HUES64 (cell line): ENCODE measurements around the gene RAMACL.

Experiments used
- H3K27ac ChIP-seq: 2 replicates; pipeline ENCODE4 v1.7.0; 2013; ENCODE audit warnings: low read depth, low read length, inconsistent platforms
- H3K27me3 ChIP-seq: 2 replicates; pipeline ENCODE4 v1.6.1; 2013; ENCODE audit warnings: mild to moderate bottlenecking, low read length; ENCODE audit not compliant: insufficient read depth
- H3K36me3 ChIP-seq: 2 replicates; pipeline ENCODE4 v1.6.1; 2013; ENCODE audit warnings: mild to moderate bottlenecking, low read length; ENCODE audit not compliant: insufficient read depth
- H3K4me1 ChIP-seq: 2 replicates; pipeline ENCODE4 v1.6.1; 2013; ENCODE audit warnings: mild to moderate bottlenecking, low read length, moderate library complexity; ENCODE audit not compliant: insufficient read depth
- H3K4me3 ChIP-seq: 2 replicates; pipeline ENCODE4 v1.5.1; 2013; ENCODE audit warnings: mild to moderate bottlenecking, low read length, moderate library complexity
- H3K9ac ChIP-seq: 2 replicates; pipeline ENCODE4 v1.6.1; 2013; ENCODE audit warnings: mild to moderate bottlenecking, low read depth, low read length
- H3K9me3 ChIP-seq: 2 replicates; pipeline ENCODE4 v1.6.1; 2013; ENCODE audit warnings: low read depth, low read length; ENCODE audit not compliant: insufficient read depth
- WGBS: fragments of 150-250, 120-280 bp; methylation state at CpG from one replicate; pipeline ENCODE4 v1.1.7; 2013; ENCODE audit warnings: missing lambda C conversion rate; 5-methylcytosine and 5-hydroxymethylcytosine counted together

Gene RAMACL

DNA sequence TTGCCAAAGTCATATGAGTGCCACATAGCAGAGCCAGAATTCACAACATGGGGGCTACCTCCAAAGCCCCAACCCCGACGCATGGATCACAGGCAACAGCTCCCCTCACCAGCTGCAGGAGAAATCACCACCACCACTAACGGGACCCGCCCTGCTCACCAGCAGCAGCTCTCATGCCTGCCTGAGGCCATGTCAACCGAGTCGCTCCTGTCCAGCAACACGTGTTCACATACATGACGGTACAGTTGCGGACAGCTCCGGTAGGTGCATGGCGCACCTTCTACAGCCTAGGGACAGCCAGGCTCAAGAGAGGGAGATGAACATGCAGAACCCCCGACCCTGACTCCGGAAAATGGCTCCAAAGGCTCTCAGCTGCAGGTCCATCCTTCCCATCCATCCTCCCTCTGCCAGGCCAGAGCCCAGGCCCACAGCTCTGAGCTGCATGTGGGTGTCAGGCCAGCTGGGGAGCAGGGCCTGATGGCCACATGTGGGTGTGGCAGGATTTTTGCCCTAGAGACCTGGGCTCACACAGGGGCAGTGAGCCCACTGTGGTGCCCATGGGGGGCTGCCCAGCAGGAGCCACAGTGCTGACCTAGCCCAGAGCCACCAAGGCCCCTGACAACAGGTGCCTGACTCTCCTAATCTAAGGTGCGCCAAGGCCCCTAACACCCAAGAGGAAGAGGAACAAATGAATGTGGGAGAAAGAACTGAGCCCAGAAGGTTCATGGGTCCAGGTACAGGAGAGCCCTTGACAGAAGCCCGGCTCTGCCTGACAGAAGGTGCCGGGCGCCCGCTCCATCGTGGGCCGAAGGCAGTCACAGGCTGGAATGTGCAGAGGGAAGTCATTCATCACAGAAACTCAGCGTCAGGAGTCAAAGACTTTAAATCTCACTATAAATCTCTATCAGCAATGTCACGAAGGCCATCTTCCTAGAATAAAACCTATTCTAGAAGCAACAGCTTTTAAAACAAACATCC lies 30.1 kb upstream of the RAMACL start:
- Histone ChIP-seq H3K36me3 (peaks cover 4% of the 10 kb centered on the region; the same call in 1 of the 2 replicates), H3K4me3 (no peak overlapping the region), H3K9me3 (no peaks in the 10 kb centered on the region), H3K27ac (no peak overlapping the region), H3K9ac (no peak overlapping the region), H3K4me1 (peaks cover 36% of the 10 kb centered on the region), H3K27me3 (no peaks in the 10 kb centered on the region)
- WGBS, result 96% methylated on average over 22 of the region's 22 CpGs

DNA sequence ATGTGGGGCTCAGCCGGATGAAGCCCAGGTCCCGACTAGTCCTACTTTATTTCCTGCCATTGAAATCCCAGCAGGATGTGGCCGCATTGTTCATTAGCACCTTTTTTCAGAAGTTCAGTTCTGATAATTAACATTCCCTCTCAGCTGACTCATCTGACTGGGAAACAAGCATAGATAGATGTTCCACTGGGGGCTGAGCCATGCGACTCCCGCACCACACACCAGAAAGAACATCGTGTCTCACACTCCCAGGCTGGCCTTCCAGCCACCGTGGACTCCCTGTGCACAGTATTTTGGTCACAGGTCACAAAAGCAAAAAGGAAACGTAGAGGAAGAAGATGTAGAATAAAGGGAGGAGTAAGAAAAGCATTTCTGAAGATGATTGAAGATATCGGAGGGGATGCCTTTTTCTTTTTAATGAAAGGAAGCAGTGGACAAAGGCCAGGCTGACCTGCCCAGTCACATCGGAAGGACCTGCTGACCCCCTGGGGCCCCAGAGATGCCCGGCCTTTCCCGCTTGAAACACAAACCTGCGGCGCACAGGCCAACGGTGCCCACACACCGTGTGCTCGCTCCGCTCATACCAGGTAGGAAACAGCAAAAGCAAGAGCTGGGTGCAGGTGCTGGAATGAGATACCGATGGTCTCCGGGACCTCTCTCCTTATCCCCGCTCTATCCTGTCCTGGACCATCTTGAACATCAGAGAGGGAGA lies 28.7 kb upstream of the RAMACL start:
- 91% methylated on average over 21 of the region's 21 CpGs for WGBS
- no peak overlapping the region for H3K4me3 ChIP-seq
- H3K27ac ChIP-seq, result no peak overlapping the region
- no peaks in the 10 kb centered on the region for H3K27me3 ChIP-seq
- H3K9ac ChIP-seq, result no peak overlapping the region
- H3K9me3 ChIP-seq, result no peaks in the 10 kb centered on the region
- H3K4me1 ChIP-seq, result peaks cover 28% of the 10 kb centered on the region
- H3K36me3 ChIP-seq, result peaks cover 4% of the 10 kb centered on the region; the same call in 1 of the 2 replicates

DNA sequence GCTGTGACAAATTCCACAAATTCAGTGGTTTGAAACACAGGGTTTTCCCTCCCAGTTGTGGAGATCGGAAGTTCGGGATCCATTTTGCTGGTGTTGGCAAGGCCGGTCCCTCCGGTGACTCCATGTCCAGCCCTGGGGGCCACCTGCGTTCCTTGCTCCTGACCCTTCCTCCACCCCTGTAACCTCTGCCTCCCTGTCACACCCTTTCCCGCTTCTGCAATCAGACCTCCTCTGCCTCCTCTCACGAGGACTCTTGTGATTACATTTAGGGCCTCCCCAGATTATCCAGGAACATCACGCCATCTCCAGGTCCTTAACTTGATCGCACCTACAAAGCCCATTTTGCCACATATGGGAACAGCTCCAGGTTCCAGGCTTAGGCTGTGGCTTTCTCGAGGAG lies 28.1 kb upstream of the RAMACL start:
- 91% methylated on average over 10 of the region's 10 CpGs for WGBS
- Histone ChIP-seq H3K36me3 (peaks cover 4% of the 10 kb centered on the region; the same call in 1 of the 2 replicates), H3K4me1 (peaks cover 26% of the 10 kb centered on the region), H3K27me3 (no peaks in the 10 kb centered on the region), H3K27ac (no peak overlapping the region), H3K9ac (no peak overlapping the region), H3K4me3 (no peak overlapping the region), H3K9me3 (no peaks in the 10 kb centered on the region)

DNA sequence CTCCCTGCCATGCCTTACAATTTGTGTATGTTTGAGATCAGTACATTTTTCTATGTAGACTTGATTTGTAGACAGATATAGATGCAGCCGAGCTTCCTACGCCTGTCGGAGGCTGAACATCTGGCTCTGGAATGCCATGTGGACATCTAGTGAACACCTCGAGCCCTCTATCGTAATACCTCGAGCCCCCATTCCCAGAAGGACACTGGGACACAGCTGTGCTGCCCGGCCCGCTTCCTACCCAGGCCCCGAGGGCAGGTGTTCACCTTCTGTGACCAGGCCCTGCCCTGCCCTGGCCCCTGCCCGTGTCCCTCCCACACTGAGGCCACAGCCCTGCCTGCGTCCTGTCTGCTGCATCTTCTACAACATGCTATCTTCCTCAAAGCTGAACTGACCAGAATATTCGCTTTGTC lies 27.7 kb upstream of the RAMACL start:
- Histone ChIP-seq H3K27ac (no peak overlapping the region), H3K27me3 (no peaks in the 10 kb centered on the region), H3K9ac (no peak overlapping the region), H3K36me3 (peaks cover 4% of the 10 kb centered on the region; the same call in 1 of the 2 replicates), H3K4me3 (no peak overlapping the region), H3K4me1 (peaks cover 23% of the 10 kb centered on the region), H3K9me3 (no peaks in the 10 kb centered on the region)
- 94% methylated on average over 12 of the region's 12 CpGs for WGBS

DNA sequence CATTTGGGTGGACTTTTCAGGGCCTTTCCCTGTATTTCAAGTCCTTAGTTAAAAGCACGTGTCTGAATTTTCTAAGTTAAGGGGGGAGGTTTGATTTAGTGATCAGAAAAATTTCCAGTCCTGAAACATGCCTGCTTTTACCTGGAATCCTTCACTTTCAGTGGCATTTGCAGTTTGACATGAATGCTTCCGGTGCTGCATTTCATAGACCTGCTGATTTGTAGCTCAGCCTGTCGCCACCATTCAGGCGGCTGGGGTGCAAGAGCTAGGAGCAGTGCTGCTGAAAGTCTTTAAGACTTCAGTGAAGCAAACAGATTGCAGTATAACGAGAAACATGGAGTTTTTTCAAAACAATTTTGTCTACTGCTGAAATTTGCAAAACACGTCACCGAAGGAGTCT lies 26.5 kb upstream of the RAMACL start:
- Histone ChIP-seq H3K9ac (no peak overlapping the region), H3K27me3 (no peaks in the 10 kb centered on the region), H3K36me3 (no peaks in the 10 kb centered on the region; the same call in 1 of the 2 replicates), H3K4me3 (no peak overlapping the region), H3K4me1 (peaks cover 20% of the 10 kb centered on the region), H3K9me3 (no peaks in the 10 kb centered on the region), H3K27ac (no peak overlapping the region)
- 94% methylated on average over 7 of the region's 7 CpGs for WGBS

DNA sequence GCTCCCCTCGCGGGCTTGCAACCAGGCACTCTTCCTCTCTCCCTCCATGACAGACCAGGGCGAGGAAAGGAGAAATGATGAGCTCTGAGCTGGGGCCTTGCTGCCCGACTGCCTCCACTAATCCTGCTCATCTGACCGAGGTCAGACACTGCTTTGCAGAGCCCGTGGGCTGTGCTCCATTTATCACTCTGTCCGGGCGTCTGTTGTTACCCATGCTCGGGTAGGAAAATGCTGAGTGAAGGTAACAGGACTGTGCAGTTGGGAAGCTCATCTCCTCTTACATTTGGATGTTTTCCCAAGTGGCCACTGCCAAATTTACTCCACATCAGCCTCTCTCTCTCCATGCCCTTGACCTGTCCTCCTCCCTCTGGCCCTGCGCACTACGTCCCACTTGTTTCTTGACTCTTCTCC lies 26.0 kb upstream of the RAMACL start:
- H3K27ac ChIP-seq, result no peak overlapping the region
- no peak overlapping the region for H3K4me3 ChIP-seq
- H3K9me3 ChIP-seq, result no peaks in the 10 kb centered on the region
- H3K36me3 ChIP-seq, result no peaks in the 10 kb centered on the region
- no peak overlapping the region for H3K9ac ChIP-seq
- peaks cover 20% of the 10 kb centered on the region for H3K4me1 ChIP-seq
- 93% methylated on average over 11 of the region's 11 CpGs for WGBS
- H3K27me3 ChIP-seq, result no peaks in the 10 kb centered on the region

DNA sequence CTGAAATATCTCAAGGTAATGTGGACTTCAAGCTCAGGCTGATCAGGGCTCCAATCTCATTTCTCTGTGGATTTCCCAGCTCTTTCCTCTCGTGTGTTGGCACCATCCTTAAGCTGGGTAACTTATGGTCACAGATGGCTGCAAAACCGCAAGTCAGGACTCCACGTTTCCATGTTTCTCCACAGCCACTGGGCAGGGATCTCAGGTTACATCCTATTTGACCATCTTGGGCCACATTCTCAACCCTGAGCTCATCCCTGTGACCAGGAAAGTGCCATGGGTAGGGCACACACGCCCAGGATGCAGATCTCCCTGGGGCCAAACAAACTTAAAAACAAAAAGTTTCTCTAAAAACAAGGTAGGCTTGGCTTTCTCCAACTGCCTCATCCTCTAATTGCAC lies 25.2 kb upstream of the RAMACL start:
- H3K27ac ChIP-seq, result no peak overlapping the region
- no peaks in the 10 kb centered on the region for H3K36me3 ChIP-seq
- H3K9me3 ChIP-seq, result no peaks in the 10 kb centered on the region
- peaks cover 20% of the 10 kb centered on the region for H3K4me1 ChIP-seq
- H3K9ac ChIP-seq, result no peak overlapping the region
- 91% methylated on average over 4 of the region's 4 CpGs for WGBS
- no peak overlapping the region for H3K4me3 ChIP-seq
- no peaks in the 10 kb centered on the region for H3K27me3 ChIP-seq

DNA sequence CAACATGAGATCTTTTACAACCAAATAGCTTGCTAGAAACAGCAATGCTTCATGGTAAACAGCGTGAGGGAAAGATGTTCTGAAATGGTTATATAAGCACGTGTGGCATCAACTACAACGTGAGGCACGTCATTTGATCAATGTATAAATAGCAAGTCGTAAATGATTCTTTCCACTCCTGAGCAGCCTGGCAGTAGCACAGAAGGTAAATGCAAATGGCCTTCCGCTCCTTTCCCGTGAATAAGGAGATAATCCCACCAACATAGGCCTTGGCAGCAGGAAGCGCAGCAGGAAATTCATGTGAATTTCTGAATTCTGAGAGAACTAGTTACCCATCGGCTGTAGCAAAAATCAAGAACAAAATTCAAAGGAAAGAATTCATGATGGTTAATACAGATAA lies 23.6 kb upstream of the RAMACL start:
- Histone ChIP-seq H3K4me3 (no peak overlapping the region), H3K27ac (no peak overlapping the region), H3K27me3 (no peaks in the 10 kb centered on the region), H3K4me1 (peaks cover 15% of the 10 kb centered on the region), H3K36me3 (no peaks in the 10 kb centered on the region), H3K9ac (no peak overlapping the region), H3K9me3 (no peaks in the 10 kb centered on the region)
- 76% methylated on average over 9 of the region's 9 CpGs for WGBS

DNA sequence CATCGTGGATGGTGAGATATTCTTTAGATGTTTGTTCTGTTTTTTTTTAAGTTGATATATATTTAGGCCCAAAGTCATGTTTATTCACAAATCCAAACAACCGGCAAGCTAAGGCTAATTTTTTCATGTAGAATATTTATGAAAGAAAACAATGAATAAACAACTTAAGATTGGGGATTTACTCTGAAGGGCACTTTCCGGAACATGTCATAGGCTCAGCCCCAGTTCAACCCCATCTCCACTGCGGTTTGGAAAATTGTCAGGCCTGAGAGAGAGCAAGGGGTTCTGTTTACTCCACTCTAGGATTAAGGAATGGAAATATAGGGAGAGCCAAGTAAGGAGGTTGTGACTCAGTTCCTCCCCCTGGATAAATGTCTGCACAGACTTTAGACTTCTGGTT lies 22.3 kb upstream of the RAMACL start:
- Histone ChIP-seq H3K27me3 (no peaks in the 10 kb centered on the region), H3K36me3 (no peaks in the 10 kb centered on the region), H3K27ac (no peak overlapping the region), H3K4me1 (peaks cover 12% of the 10 kb centered on the region), H3K4me3 (no peak overlapping the region), H3K9ac (no peak overlapping the region), H3K9me3 (no peaks in the 10 kb centered on the region)
- WGBS, result 95% methylated on average over 2 of the region's 4 CpGs

DNA sequence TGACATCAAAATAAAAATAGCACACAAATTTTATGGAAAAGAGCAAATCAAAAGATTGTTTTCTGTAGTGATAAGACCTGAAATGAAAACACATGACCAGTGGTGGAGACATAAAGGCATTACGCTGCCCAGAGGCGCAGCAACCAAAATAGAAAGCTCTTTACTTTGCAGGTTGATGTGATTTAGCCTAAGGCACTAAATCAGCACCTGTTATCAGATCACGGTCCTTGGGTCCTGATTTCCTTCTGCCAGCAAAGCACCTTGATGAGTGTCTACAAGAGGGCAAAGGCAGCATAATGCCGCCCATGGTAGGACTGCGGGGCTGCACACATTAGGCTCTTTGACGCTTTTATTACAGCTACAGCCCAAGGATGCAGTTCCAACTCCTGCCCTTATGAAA lies 19.3 kb upstream of the RAMACL start:
- no peak overlapping the region for H3K9ac ChIP-seq
- H3K4me3 ChIP-seq, result no peak overlapping the region
- 95% methylated on average over 6 of the region's 6 CpGs for WGBS
- H3K27me3 ChIP-seq, result no peaks in the 10 kb centered on the region
- H3K36me3 ChIP-seq, result no peaks in the 10 kb centered on the region
- H3K27ac ChIP-seq, result no peak overlapping the region
- no peaks in the 10 kb centered on the region for H3K9me3 ChIP-seq
- H3K4me1 ChIP-seq, result peaks cover 8% of the 10 kb centered on the region

DNA sequence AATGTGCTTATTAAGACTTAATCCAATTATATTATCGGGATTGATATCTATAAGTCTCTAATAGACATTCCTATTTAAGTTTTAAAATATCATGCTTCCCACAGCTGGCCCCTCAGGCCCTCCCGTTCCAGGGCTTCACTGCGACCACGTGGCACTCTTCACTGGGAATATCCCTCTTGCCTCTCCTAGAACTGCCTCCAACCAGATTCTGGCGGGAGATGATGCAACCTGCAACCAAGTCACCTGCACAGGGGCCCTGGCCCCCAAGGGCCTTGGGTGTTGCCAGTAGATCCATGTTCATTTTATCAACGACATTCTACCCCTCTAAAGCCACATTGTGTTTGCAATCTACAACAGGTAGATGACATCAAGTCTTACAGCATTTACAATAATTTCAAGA lies 18.4 kb upstream of the RAMACL start:
- peaks cover under 1% of the 10 kb centered on the region; the same call in 1 of the 2 replicates for H3K4me1 ChIP-seq
- H3K36me3 ChIP-seq, result no peaks in the 10 kb centered on the region
- no peak overlapping the region for H3K27ac ChIP-seq
- no peaks in the 10 kb centered on the region for H3K27me3 ChIP-seq
- no peak overlapping the region for H3K4me3 ChIP-seq
- 92% methylated on average over 6 of the region's 6 CpGs for WGBS
- H3K9ac ChIP-seq, result no peak overlapping the region
- no peaks in the 10 kb centered on the region for H3K9me3 ChIP-seq
